NCI-H446 (cell line): ENCODE measurements around the gene SDK1.

Experiments used
- DNase-seq, 2 experiments: peaks; one replicate each; lab custom pipeline; 2025; lab: John Stamatoyannopoulos, UW

Gene SDK1

DNA sequence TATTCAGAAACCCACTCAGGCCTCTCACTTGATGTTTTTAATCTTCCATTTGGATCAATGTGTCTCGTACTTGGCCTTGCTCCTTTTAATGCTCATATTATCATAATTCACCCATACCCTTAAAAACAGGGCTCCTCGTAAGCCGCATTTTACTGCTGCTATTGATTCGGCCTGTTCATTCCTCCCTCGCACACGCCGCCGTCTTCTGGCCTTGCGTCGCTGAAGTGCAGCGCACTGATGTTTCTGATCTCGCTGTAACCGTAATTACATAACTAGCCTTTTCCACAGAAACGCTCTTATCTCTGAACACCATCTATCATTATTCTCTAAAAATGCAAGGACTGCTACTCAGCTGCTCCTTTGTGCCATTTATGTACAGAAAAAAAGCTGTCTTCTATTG, 836.5 kb downstream of the SDK1 start:
- no peak for DNase-seq

DNA sequence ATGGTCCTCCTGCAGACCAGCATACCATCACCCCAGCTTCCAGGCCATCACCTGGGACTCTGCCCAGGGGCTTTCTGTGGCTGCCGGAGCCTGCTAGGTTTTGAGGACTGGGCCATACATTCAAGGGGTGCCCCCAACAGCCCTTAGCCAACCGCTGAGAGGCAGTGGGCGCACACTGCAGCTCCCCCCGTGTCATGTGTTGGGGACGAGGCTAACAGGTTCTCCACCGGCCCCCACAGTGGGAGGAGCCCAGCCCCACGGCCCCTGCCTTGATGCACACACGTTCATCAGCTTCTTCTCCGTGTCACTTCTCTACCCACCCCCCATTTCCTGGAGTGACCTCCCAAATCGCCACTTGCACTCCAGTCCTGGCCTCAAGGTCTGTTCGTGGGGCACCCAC, 837.8 kb downstream of the SDK1 start:
- no peak for DNase-seq

GRCh38 chr7:4139656-4140625, 838.9 kb downstream of the SDK1 start:
- DNase-seq, result no peak

GRCh38 chr7:4140933-4141332, 839.9 kb downstream of the SDK1 start:
- no peak for DNase-seq

DNA sequence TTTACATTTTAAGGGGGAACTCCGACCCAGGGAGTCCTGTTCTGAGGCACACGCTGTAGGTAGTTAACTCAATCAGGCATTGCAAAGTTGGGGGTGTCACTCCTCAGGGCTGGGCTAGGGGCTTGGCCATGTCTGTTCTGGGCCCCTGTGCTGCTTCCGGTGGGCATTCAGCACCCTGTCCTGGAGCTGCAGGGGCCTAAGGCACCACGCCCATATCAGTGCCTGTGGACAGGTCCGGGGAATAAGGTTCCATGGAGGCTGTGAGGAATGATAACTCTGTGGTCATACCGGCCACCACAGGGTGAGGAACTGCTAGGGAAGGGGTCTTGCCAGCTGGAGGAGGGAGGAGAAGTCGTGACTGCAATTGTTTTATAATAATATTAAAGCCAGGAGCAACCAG, 842.0 kb downstream of the SDK1 start:
- no peak for DNase-seq

DNA sequence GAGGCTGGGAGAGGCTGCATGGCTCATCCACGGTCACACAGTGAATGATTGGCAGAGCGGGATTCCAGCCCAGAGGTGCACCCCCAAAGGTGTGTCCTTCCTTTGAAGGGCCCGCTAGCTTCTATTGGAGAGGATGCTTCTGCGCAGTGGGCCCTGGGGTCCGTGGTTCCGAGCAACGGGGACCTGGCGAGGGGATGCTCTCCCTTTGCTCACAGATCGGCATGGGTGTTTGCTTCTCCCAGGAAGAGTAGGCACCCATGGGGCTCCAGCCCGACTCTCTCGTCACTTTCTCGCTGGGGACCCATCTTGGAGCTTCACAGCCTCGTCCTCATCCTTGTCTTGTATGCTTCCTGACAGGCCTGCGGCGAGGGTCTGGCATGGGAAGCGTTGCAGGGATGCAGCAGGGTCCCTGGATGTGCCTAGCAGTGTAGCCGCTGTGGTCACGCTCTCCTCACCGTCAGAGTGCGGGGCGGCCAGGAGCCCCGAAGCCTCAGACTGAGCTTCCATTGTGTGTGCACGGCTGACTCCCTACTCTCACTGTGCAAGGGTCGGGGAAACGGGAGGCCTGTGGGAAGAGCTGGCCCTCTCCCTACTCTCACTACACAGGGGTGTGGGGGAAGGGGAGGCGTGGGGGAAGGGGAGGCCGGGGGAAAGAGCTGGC, 842.6 kb downstream of the SDK1 start:
- no peak for DNase-seq

DNA sequence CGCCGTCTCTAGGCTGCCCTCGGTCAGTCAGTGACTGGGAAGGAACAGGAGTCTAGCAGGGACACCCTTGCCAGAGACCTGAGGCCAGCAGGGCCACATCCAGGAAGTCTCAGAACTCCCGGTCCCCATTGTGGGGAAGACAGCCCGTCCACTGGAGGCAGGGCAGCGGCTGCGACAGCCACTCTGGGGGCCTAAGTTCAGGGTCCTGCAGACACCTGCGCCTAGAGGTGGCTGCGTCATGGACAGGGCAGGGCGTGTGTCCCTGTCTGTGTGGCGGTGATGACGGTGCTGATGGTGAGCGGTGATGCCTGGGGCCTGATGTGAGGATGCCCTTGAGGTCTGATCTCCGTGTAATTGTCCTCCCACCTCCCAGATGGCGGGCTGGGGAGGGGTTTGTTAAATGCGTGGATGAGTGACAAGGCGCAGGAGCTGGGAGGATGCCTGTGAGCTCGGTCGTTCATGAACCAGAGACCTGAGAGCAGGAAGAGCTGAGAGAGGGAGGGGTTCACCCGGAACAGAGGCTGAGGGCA, 843.2 kb downstream of the SDK1 start:
- DNase-seq, result no peak

- DNase-seq, result no peak
Observed at GRCh38 chr7:4144811-4145510, 843.9 kb downstream of the SDK1 start.

DNA sequence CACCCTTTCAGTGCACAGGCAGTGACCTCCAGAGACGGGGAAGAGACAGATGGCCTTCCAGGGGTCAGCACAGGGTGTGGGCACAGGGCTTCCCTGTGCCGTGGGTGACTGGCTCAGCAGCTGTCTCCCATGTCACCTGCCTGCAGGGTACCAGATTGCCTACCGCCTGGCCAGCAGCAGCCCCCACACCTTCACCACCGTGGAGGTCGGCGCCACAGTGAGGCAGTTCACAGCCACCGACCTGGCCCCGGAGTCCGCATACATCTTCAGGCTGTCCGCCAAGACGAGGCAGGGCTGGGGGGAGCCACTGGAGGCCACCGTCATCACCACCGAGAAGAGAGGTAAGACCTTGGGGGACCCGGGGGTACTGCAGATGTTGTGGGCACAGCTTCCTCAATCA, 844.5 kb downstream of the SDK1 start:
- no peak for DNase-seq

GRCh38 chr7:4147926-4148620, 847.0 kb downstream of the SDK1 start:
- no peak for DNase-seq

- DNase-seq, result no peak
Observed at GRCh38 chr7:4149236-4149635, 848.2 kb downstream of the SDK1 start.

- DNase-seq, result no peak
Observed at GRCh38 chr7:4149645-4150044, 848.6 kb downstream of the SDK1 start.

GRCh38 chr7:4150731-4151130, 849.7 kb downstream of the SDK1 start:
- DNase-seq, result no peak

GRCh38 chr7:4151524-4151923, 850.5 kb downstream of the SDK1 start:
- no peak for DNase-seq

DNA sequence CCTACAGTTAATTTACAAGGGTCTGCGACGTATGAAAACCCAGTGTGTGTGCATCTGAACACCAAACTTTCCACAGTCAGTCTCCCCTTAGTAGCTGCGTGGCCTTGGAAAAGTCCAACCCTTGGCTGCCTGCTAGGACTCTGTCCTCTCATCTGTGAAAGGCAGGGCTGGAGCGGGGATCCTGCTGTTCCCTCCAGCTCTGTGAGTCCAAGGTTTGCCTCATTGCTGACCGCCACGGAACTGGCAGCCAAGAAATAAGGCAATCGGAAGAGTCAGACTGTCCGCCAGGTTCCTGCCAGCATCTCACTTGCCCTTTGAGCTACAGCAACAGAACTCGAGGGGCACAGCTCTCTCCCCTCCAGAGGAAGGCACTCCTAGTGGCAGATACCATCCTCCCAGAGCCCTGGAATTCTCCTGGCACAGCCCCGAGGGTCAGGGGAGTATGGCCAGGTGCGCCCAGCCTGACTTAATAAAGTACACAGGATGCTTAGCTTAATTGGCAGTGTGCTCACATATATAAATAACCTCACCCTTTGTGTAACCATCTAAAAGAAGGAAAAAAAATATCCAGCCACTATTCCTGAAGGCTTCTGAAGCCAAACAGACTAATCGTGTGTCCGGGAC, 851.0 kb downstream of the SDK1 start:
- DNase-seq, result no peak

DNA sequence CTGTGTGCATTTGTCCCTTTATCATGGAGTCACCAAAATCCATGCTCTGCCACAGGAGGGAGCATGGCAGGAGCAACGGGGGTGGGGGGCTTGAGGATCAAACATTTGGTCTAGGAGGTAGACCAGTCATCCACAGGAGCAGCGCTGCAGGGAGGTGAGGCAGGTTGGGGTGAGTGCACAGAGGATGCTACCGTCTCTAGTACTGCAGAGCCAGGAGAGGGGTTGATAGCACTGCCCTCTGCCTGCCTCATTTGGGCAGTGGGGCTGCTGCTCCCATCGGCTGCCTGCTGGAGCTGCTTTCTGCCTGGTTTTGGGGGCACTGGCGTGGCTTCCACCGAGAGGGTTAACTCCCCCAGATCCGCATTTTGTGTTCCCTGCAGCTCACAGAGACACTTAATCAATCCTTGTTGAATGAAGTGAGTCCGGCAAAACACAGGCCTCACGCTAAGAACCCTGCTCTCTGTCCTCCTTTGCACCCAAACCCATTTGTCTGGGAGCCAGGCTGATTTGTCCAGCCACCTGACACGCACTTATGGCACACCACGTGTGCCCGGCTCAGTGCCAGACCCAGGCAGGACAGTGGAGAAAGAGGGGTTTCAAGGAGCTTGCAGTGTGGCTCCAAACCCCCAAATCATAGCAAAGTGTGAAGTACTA, 854.0 kb downstream of the SDK1 start:
- DNase-seq, result no peak

- DNase-seq, result no peak
Observed at GRCh38 chr7:4156190-4156589, 855.1 kb downstream of the SDK1 start.

GRCh38 chr7:4157651-4158050, 856.6 kb downstream of the SDK1 start:
- DNase-seq, result no peak

- DNase-seq, result no peak
Observed at GRCh38 chr7:4158441-4159153, 857.5 kb downstream of the SDK1 start.

- no peak for DNase-seq
Observed at GRCh38 chr7:4159154-4159501, 858.1 kb downstream of the SDK1 start.
